DMS 273 (cell line): ENCODE results near the gene CEACAM20.
"Not testable (repeated sequence)": the region's sequence is repeated elsewhere in the genome, so short reads cannot be mapped to it uniquely, and the experiment has no call there.

Experiments
- DNase-seq: peaks from one replicate; lab custom pipeline; 2025; ENCODE audit not compliant: unreplicated experiment; lab: John Stamatoyannopoulos, UW

CEACAM20 gene

DNA sequence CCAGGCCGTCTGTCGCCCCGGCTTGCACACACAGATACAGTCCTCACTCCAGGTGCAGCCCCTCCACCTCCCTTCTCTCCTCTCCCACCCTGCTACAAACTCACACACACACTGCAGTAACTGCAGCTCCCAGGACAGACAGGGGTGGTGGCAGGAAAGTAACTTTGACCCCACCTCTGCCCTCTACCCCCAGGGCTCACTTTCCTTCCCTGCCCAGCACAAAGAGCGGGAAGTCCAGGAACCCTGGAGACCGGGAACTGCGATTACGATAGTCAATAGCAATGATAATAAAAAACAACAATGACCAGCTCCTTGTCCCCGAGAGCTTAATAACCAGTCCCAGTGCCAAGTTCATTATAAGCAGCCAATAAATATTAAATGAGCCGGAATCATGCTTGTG lies at the start of gene CEACAM20:
Gene CEACAM20 (minus strand): TSS at position 140 of the 400 bp plus-strand sequence. CDS start 166 bp downstream, outside the sequence.
- DNase-seq = no peak

DNA sequence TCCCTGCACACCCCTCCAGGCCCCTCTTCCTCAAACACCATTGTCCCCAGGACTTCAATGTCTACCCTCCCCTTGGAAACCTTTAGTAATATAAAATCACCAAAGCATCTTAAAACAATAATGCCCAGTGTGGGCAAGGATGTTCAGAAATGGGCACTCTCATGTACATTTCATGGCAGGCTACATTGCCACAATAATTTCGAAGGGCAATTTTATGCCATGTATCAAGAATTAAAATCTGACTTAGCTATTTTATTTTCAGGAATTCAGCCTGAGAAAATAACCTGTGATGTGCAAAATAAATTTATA lies 48.0 kb upstream of the CEACAM20 start:
- no peak for DNase-seq

DNA sequence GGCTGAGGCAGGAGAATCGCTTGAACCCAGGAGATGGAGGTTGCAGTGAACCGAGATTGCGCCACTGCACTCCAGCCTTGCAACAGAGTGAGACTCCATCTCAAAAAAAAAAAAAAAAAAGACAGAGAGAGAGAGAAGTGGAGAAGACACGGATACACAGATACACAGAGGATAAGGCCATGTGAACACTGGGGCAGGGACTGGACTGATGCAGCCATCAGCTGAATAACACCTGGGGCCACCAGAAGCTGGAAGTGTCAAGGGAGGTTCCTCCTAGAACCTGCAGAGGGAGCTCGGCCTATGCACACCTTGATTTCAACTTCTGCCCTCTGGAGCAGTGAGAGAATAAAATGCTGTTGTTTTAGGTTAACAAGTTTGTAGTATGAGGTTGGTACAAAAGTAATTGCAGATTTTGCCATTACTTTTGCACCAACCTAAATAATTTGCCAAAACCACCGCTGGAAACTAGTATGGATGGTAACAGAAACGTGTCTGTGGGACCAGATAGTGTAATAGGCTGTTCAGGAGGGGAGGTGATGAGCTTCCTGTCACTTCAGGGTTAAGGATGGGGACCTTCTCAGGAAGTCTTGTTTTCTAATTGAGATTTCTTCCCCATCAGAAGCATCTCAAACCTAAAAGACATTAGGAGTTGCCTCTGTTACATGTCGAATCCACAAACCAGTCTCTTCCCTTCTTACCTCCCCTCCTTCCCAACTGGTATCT lies 47.5 kb upstream of the CEACAM20 start:
- DNase-seq = peak; percentile 65

DNA sequence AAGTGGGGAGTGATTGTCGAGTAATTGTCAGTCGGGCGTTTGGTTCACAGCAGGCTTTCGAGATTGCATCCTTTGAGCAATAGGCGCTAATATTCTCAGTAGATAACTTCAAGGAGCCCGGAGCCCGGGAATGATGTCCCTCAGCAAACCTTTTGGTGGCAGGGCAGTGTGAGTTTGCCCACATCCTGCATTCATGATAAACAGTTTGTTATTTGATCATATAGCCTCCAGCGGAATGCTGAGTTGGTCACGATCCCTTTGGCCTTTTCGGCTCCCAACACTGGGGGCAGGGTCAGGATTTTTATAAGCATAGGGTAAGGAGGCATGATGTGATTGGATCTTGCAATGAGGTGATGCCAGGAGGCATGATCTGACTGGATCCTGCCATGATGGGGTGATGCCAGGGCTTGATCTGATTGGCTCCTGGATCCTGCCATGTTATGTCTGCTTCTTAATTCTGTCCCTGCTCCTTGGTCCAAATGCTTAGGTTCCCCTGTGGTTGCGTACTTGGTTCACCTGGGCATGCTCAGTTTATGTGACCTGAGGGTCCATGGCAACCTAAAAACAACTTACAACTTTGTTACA lies 45.7 kb upstream of the CEACAM20 start:
- peak; percentile 17 for DNase-seq

DNA sequence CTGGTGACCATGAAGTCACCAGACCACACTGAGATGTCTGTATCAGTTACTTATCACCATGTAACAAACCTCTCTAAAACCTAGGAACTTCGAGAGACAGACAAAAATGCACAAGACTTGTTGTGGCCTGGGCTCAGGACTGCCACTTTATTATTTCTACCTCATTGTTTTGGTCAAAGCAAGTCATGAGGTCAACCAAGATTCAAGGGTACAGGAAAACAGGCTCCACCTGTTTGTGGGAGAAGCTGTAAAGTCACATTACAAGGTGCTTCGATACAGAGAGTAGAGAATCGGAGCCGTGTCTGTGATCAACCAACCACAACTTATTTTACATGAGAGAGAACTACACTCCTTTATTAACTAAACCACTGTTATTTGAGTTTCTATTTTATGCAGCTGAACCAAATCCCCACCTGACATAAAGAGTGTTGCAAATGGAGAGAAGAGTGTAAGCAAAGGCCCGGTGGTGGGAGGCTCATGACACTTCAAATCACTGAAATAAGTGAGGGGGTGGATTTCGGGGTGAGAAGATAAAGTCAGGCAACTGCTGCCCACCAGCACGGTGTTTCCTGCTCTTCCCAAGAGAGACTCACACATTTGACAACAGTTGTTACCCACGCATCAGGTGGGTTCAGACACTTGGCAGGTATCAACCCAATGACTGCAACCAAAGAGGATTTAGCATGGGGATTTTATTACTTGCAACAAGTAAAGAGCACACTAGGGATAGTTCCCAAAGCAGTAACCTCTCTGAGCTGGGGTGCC lies 44.9 kb upstream of the CEACAM20 start:
- no peak for DNase-seq

DNA sequence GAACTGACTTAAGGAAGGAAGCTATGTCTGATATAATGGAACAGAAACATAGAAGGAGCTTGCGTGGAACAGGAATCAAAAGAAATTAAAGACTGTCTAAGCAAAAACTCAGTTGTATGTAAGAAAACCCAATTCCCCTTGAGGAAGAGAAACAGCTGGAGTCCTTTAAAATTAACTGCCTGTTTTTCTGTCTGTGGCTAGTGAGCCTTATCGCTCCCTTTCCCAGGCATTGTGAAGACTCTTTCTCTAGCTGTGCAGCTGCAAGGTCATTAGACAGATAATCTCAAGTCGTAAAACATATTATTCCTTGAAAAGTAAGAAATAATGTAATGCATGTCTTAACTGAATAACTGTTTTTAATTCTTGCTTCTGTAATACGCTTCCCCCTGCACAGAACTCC lies 44.2 kb upstream of the CEACAM20 start:
- DNase-seq = no peak

DNA sequence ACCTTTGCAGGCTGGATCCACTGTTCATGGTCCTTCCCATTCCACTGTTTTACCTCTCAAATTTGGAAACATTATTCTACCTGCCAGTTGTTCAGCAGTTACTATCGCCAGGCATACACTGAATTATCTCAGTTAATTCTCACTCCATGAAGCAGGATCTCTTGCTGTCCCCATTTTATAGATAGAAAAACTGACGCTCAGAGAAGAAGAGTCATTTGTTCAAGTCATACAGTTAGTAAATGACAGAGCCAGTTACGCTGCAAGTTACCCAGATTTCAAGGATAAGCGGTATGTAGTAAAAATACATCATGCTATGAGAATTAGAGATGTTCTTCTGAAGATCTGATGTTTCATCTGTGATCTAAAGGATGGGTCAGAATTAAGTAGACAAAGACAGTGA lies 43.7 kb upstream of the CEACAM20 start:
- no peak for DNase-seq

DNA sequence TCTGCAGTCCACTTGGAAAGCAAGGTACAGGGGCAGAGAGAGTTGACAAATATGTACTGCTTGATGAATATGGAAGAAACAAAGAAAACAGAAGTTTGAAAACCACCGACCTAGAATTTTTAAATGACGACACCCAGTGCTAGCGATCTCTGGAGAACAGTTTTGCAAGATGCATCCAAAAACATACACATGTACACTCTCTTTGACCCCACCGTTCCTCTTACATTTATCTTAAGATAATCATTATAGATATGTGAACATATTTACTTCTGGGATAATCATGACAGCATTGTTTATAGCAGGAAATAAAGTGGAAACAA lies 43.1 kb upstream of the CEACAM20 start:
- no peak for DNase-seq

DNA sequence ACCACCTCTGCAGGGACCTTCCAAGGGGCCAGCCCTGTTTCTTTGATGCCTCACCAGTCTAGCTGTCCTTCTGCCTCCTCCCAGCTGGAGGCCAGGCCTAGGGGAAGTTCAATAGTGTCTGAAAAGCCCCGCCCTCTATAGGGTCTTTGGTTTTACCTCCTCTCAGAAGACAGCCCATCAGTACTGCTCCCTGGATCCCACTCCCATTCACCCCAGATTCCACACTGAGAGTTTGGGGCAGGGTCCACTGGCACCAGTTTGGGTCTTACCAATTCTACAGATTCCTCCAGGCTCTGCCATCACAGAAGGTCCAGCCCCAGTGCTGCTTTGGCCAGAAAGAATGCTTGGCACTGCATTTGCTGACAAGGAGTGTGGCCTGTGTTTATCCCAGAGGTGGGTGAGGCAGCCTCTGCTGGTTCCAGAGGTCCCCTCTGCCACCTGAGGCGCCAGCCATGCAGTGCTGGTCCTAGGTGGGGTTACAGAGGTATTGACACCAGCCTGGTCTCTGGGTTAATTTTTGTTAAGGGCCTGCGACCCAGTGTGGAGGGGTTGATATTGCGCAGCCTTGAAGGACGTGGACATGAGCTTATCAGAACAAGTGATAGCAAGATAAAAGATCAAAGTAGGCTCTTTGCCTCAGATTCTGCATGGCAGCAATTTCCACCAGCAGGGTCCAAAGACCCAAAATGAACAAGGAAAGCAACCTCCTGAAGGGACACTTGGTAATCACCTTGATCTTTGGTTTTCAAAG lies 42.5 kb upstream of the CEACAM20 start:
- DNase-seq = no peak

DNA sequence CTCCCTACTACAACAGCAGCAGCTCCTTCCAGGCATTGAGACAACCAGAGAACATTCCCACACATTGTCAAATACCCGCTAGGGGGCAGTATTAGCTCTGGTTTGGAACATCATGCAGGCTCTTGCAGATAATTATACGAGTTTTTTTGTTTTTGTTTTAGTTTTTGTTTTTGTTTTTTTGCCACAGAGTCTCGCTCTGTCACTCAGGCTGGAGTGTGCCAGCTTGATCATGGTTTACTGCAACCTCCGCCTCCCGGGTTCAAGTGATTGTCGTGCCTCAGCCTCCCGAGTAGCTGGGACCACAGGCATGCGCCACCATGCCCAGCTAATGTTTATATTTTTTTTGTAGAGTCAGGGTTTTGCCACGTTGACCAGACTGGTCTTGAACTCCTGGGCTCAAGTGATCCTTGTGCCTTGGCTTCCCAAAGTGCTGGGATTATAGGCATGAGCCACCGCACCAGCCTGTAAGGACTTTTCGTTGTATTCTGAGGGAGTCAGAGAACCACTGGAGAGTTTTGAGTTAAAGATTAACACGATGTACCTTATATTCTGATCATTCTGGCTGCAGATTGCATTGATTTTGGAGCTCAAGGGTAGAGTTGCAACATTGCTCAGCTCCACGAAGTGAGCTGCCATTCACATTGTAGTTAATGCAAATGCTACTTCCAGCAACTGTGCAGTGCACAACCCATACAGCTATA lies 41.7 kb upstream of the CEACAM20 start:
- peak; percentile 89 for DNase-seq

DNA sequence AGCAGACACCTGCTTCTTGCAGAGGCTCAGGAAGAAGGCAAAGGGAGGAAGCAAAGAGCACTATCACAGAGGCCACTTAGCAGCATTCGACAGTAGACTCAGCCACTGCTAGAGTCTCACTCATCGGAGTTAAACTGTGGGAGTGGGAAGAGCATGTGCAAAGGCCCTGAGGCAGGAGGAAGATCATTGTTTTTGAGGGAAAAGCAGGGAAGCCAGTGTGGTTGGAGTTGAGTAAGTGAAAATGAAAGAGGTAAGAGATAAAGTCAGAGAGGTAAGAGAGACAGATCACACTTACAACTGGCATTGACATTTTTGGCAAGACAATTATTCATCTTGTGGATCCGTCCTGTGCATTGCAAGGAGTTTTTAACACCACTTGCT lies 41.1 kb upstream of the CEACAM20 start:
- DNase-seq = no peak

DNA sequence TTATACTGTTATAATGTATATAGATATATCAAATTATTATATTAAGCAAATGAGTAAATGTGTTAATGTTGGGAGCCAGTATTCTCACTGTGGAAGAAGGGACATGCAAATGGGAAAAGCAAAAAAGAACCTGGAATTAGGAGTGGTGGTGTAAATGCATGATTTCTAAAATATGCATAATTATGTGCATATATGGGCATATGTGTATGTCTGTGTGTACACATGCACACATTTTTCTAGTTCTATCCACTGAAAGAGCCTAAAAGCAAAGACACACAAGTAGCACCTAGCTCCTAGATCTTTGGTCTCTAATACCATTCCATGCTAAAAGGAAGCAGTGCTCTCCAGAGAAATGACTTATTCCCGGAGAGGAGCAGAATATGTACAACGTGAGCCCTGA lies 38.3 kb upstream of the CEACAM20 start:
- no peak for DNase-seq

DNA sequence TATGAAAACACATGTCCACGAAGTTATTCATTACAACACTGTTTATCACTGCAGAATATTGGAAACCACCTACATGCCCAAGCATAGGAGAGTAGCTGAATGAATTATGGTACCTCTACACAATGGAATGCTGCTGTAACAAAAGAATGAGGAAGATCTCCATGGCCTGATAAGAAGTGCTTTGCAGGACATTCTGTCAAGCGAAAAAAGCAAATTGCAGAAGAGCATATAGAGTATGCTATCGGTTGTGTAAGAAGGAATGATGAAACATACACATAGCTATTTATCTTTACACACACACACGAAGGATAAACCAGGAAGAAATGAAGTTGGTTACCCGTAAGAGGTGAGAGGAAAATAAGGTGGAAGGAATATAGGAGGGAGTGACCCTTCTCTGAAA lies 37.5 kb upstream of the CEACAM20 start:
- DNase-seq = no peak

DNA sequence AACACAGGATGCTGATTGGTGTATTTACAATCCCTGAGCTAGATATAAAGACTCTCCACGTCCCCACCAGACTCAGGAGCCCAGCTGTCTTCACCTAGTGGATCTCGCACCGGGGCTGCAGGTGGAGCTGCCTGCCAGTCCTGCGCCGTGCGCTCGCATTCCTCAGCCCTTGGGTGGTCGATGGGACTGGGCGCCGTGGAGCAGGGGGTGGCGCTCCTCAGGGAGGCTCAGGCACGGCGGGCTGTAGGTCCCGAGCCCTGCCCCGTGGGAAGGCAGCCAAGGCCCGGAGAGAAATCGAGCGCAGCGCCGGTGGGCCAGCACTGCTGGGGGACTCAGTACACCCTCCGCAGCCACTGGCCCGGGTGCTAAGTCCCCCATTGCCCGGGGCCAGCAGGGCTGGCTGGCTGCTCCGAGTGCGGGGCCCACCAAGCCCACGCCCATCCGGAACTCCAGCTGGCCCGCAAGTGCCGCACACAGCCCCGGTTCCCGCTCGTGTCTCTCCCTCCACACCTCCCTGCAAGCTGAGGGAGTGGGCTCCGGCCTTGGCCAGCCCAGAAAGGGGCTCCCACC lies 33.7 kb upstream of the CEACAM20 start:
- DNase-seq = not testable (repeated sequence)

DNA sequence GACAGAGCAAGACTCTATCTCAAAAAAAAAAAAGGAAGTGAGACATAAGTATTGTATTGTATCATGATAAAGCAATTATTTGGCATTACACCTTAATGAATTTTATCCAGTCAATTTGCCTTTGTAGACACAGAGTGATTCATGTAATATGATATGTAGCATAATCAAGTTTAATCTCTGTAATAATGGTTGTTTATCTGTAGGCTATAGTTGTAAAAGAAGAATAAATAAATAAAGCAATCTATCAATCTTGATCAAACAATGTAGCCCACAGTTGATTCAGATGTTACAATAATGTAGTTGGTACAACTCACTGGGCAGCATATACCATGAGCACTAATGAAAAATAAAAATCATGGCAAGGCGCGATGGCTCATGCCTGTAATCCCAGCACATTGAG lies 28.5 kb upstream of the CEACAM20 start:
- DNase-seq = no peak

DNA sequence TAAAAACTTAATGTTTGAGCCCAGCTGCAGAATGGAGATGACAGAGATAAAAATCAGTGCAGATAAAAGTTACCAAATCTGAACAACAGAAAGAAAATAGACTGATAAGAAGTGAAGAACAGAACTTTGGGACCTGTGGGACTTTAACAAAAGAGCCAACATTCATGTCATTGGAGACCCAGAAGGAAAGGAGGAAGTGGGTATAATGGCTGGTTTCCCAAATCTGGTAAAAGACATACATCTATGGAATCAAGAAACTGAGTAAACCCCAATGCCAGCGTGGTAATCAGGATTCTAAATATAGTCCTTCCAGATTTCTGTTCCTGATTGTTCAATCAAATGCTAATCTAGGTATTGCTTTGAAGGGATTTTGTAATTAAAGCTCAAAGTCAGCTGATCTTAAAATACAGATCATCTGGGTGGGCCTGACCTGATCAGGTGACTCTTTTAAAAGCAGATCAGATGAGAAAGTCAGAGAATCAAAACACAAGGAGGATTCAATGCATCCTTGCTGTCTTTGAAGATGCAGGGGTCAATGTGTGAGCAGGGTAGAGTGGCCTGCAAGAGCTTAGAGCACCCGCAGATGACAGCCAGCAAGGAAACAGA lies 25.3 kb upstream of the CEACAM20 start:
- no peak for DNase-seq

DNA sequence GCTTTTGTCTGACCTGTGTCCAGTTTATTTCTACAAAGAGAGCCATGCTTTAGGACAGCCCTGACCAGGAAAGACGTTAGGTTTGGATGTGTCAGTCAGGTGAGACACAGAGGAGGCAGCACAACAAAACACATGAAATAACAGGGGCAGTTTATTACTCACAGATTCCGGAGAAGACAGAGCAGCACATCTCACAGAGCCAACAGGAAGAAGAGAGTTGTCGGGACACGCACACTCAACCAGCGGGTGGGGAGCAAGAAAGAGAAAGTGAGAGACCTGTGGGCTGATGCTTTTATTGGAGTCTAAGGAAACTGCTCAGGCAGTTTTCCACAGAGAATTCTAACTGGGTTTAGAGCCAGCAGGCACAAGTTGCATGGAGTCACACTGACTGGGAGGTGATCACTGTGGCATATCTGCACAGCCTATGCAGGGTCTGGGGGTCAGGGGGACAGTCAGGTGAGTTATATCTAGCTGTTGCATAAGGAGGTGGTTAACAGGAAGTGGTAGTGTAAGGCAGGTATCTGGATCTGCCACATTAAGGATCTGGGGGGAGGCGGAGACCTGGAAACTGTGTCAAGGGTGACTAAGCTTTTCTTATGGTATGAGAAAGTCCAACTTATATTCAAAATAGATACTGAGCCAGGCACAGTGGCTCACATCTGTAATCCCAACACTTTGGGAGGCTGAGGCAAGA lies 24.1 kb upstream of the CEACAM20 start:
- no peak for DNase-seq

DNA sequence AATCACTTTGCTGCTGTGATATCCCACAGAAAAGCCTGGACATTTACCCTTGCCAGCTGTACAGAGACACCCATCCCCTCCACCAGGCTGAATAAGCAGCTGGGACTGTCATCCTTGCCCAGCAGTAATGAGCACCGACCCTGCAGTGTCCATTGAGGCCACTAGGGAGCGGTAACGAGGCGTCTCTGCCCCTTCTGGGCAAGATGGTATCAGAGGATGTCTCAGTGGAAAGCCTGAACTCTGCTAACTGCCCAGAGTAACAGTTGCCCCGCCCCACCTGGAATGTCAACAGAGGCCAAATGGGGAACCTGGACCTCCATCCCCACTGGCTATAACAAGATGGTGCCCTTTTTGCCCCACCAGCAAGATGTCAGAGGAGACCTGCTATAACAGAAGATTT lies 22.8 kb upstream of the CEACAM20 start:
- peak; percentile 79 for DNase-seq

DNA sequence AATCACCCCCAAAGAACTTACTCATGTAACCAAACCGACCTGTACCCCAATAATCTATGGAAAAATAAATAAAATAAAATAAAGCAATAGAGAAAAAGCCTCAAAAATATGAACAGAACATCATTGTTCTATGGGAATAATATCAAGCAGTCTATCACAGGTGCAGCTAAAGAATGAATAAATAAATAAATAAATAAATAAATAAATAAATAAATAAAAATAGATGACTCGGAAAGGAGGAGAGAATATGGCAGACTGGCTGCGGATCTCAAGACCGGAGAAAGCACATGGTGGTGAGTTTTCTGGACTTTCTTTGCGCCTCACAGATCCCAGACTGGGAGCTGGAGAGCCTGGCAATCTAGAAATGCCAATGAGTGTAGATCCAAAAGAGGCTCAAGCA lies 22.4 kb upstream of the CEACAM20 start:
- DNase-seq = no peak

DNA sequence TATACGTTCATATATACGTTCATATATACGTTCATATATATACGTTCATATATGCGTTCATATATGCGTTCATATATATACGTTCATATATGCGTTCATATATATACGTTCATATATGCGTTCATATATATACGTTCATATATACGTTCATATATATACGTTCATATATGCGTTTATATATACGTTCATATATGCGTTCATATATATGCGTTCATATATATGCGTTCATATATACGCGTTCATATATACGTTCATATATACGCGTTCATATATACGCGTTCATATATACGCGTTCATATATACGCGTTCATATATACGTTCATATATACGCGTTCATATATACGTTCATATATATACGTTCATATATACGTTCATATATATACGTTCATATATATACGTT lies 21.5 kb upstream of the CEACAM20 start:
- DNase-seq = not testable (repeated sequence)
